Neural crest cell (in vitro differentiated cells): ENCODE results near the gene OBSCN. TPM values are rescaled to one million over a fixed set of nuclear protein-coding genes. Genes with fewer than 3 reads are reported as not detected.

ENCODE experiments used
- DNase-seq: peaks from one replicate; pipeline ENCODE4 v3.0.0; 2021; ENCODE audit warnings: low read depth, mixed read lengths, low spot score
- H3K27ac Mint-ChIP-seq: one replicate; pipeline ENCODE4 v1.8.0; 2021; ENCODE audit warnings: mild to moderate bottlenecking, mixed read lengths; ENCODE audit not compliant: unreplicated experiment
- H3K27me3 Mint-ChIP-seq: 2 replicates; pipeline ENCODE4 v1.8.0; 2021; ENCODE audit warnings: low read depth, mild to moderate bottlenecking, mixed read lengths
- H3K36me3 Mint-ChIP-seq: 2 replicates; pipeline ENCODE4 v1.8.0; 2021; ENCODE audit warnings: low read depth, mild to moderate bottlenecking, mixed read lengths
- H3K4me1 Mint-ChIP-seq: 2 replicates; pipeline ENCODE4 v1.8.0; 2021; ENCODE audit warnings: mixed read lengths
- H3K4me3 Mint-ChIP-seq: one replicate; pipeline ENCODE4 v1.8.0; 2021; ENCODE audit warnings: mild to moderate bottlenecking, mixed read lengths
- H3K9me3 Mint-ChIP-seq: 2 replicates; pipeline ENCODE4 v1.8.0; 2021; ENCODE audit warnings: mixed read lengths
- CTCF ChIP-seq: fragments of 200-600 bp; sonication (generic); conservative IDR thresholded peaks from 2 replicates; pipeline ENCODE4 v1.5.0; 2021; ENCODE audit warnings: antibody characterized with exemption, mild to moderate bottlenecking
- total RNA-seq: library from RNA; stranded (reverse); gene quantifications from 2 replicates; pipeline ENCODE4 v1.2.1, GENCODE V29; 2021

Gene OBSCN
- total RNA-seq, 1 donor from 2014 or later: 40.1 TPM

GRCh38 chr1:228362141-228362883, 154.5 kb downstream of the OBSCN start:
- Mint-ChIP-seq H3K4me3 (no peak overlapping the region), H3K36me3 (no peaks in the 10 kb centered on the region), H3K27ac (no peak overlapping the region), H3K4me1 (no peaks in the 10 kb centered on the region), H3K27me3 (no peaks in the 10 kb centered on the region), H3K9me3 (no peaks in the 10 kb centered on the region)
- DNase-seq: no peak
- no peak for TF ChIP-seq CTCF

GRCh38 chr1:228362884-228363450, 155.1 kb downstream of the OBSCN start:
- no peaks in the 10 kb centered on the region for H3K9me3 Mint-ChIP-seq
- no peak for TF ChIP-seq CTCF
- no peak overlapping the region for H3K4me3 Mint-ChIP-seq
- H3K4me1 Mint-ChIP-seq: no peaks in the 10 kb centered on the region
- DNase-seq: no peak
- no peaks in the 10 kb centered on the region for H3K27me3 Mint-ChIP-seq
- no peak overlapping the region for H3K27ac Mint-ChIP-seq
- H3K36me3 Mint-ChIP-seq: no peaks in the 10 kb centered on the region

- Mint-ChIP-seq H3K36me3 (no peaks in the 10 kb centered on the region), H3K4me3 (no peak overlapping the region), H3K9me3 (no peaks in the 10 kb centered on the region), H3K27ac (peak overlapping the region; percentile 81), H3K4me1 (no peaks in the 10 kb centered on the region), H3K27me3 (no peaks in the 10 kb centered on the region)
- no peak for TF ChIP-seq CTCF
- DNase-seq: no peak
These were observed 155.8 kb downstream of the OBSCN start for GRCh38 chr1:228363686-228364067.

- no peaks in the 10 kb centered on the region for H3K9me3 Mint-ChIP-seq
- no peak for DNase-seq
- no peak overlapping the region for H3K4me3 Mint-ChIP-seq
- TF ChIP-seq CTCF: no peak
- no peaks in the 10 kb centered on the region for H3K4me1 Mint-ChIP-seq
- no peaks in the 10 kb centered on the region for H3K36me3 Mint-ChIP-seq
- no peaks in the 10 kb centered on the region for H3K27me3 Mint-ChIP-seq
- peak overlapping the region; percentile 43 for H3K27ac Mint-ChIP-seq
These were observed 156.3 kb downstream of the OBSCN start for GRCh38 chr1:228364068-228364705.

- no peak for TF ChIP-seq CTCF
- DNase-seq: no peak
- H3K36me3 Mint-ChIP-seq: no peaks in the 10 kb centered on the region
- H3K4me1 Mint-ChIP-seq: no peaks in the 10 kb centered on the region
- H3K27me3 Mint-ChIP-seq: no peaks in the 10 kb centered on the region
- H3K9me3 Mint-ChIP-seq: no peaks in the 10 kb centered on the region
- H3K27ac Mint-ChIP-seq: no peak overlapping the region
- no peak overlapping the region for H3K4me3 Mint-ChIP-seq
These were observed 156.9 kb downstream of the OBSCN start for GRCh38 chr1:228364706-228365213.
